Fibroblast of lung (primary cell): ENCODE results near the gene MAP3K1. TPM values are rescaled to one million over a fixed set of nuclear protein-coding genes. Genes with fewer than 3 reads are reported as not detected.

Experiments
- DNase-seq, 2 donors: peaks; one replicate each; pipeline versions ENCODE4 v3.0.0 to v3.0.0-alpha.2; 2010; ENCODE audit warnings: low read depth in 2 of 2
- H2AFZ ChIP-seq: 2 replicates; pipeline ENCODE4 v1.5.1; 2012; ENCODE audit warnings: low read length, control low read depth, inconsistent platforms
- H3K27ac ChIP-seq: 2 replicates; pipeline ENCODE4 v1.5.1; 2011; ENCODE audit warnings: low read length, control low read depth; ENCODE audit not compliant: insufficient read depth
- H3K27me3 ChIP-seq: 2 replicates; pipeline ENCODE4 v1.5.1; 2011; ENCODE audit warnings: mild to moderate bottlenecking, low read length; ENCODE audit not compliant: control insufficient read depth, insufficient read depth
- H3K36me3 ChIP-seq: 2 replicates; pipeline ENCODE4 v1.5.1; 2011; ENCODE audit warnings: low read length; ENCODE audit not compliant: control insufficient read depth, insufficient read depth
- H3K4me1 ChIP-seq: 2 replicates; pipeline ENCODE4 v1.5.1; 2011; ENCODE audit warnings: low read length; ENCODE audit not compliant: control insufficient read depth, insufficient read depth; ENCODE audit errors: extremely low read depth
- H3K4me2 ChIP-seq: 2 replicates; pipeline ENCODE4 v1.5.1; 2011; ENCODE audit warnings: low read length, control low read depth; ENCODE audit not compliant: insufficient read depth; ENCODE audit errors: extremely low read depth
- H3K4me3 ChIP-seq, 4 experiments: fragments of 200-600 bp in 1 of 4; sonication (generic) in 1 of 4; replicated peaks in 1 of 4; 2 replicates each; pipeline ENCODE4 v1.5.1; 2011 to 2016; ENCODE audit warnings: low read length in 4 of 4, low read depth in 3 of 4, mild to moderate bottlenecking in 3 of 4, control low read depth in 2 of 4, inconsistent platforms in 1 of 4, mixed read lengths in 1 of 4; ENCODE audit not compliant: insufficient read depth in 1 of 4; ENCODE audit errors: control extremely low read depth in 1 of 4
- H3K79me2 ChIP-seq: 2 replicates; pipeline ENCODE4 v1.5.1; 2012; ENCODE audit warnings: mild to moderate bottlenecking, low read length, inconsistent platforms; ENCODE audit not compliant: control insufficient read depth, insufficient read depth
- H3K9ac ChIP-seq: 2 replicates; pipeline ENCODE4 v1.5.1; 2011; ENCODE audit warnings: mild to moderate bottlenecking, low read length, control low read depth; ENCODE audit not compliant: insufficient read depth
- H3K9me3 ChIP-seq: 2 replicates; pipeline ENCODE4 v1.5.1; 2012; ENCODE audit warnings: low read depth, low read length; ENCODE audit not compliant: control insufficient read depth, insufficient read depth
- H4K20me1 ChIP-seq: 2 replicates; pipeline ENCODE4 v1.5.1; 2011; ENCODE audit warnings: low read length; ENCODE audit not compliant: control insufficient read depth, insufficient read depth; ENCODE audit errors: extremely low read depth
- EZH2 ChIP-seq: IDR thresholded peaks from 2 replicates; pipeline ENCODE4 v1.5.1; 2012; ENCODE audit warnings: low read length, control low read depth, mild to moderate bottlenecking; ENCODE audit errors: missing control alignments
- polyA plus RNA-seq, 2 donors: library from polyadenylated mRNA; depleted of rRNA in 1 of 2; stranded (reverse) in 1 of 2; unstranded in 1 of 2; fragments of >200 nt; gene quantifications; 2 replicates each; pipeline ENCODE4 v1.2.1, GENCODE V29; 2011 to 2012; ENCODE audit warnings: missing spikeins in 1 of 2
- total RNA-seq: library from RNA; depleted of rRNA; stranded (reverse); fragments of >200 nt; gene quantifications from 2 replicates; pipeline ENCODE4 v1.2.1, GENCODE V29; 2014
- TF ChIP-seq, protein P1 (sequence below), 2 donors: IDR thresholded peaks in 1 of 2; conservative IDR thresholded peaks in 1 of 2; 1 replicate in 1 of 2; 2 replicates in 1 of 2; pipeline ENCODE4 v1.5.1; 2011 to 2012; ENCODE audit warnings: low read length in 2 of 2, control low read depth in 1 of 2, inconsistent platforms in 1 of 2, low read depth in 1 of 2, mild to moderate bottlenecking in 1 of 2

MAP3K1 gene
- total and polyA plus RNA-seq, 2 donors (not counting 1 experiment from before 2014, with no cell fraction given): 5.3 to 6.8 TPM

DNA sequence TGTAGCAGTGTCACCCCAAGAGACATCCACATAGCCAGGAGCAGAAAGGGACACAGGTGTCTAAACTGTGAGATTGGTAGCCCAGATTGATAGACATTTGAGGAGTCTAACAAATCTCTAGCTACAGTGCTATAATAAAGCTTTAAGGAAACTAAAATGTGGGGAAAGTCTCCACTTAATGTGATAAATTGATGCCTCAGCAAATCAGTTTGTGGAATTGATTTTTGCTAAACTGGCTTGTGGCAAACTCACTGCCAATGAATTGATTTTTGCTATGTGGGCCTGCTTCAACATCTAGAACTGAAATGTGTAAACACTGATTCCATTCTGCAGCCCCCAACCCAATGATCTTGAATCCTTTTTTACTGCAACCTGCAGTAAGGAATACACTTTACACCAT, 16.8 kb upstream of the MAP3K1 start:
- H3K9ac ChIP-seq: no peak overlapping the region

DNA sequence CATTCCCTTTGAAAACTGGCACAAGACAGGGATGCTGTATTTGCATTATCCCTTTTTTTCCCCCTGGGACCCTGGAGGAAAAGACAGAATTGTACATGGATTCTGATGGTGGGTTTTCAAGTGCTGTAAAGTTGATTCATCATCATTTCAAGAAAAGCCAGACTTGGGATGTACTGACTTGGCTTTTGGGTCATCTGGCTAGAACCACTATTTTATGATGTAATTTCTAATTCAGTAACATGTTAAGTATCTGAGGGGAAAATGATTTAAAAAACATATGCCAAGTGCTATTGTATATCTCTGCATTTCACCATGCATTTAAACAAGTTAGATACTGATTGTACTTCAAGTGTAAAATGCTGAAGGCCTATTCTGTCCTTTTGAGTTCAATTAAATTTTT, 15.2 kb upstream of the MAP3K1 start:
- Histone ChIP-seq H3K4me2 (no peak overlapping the region), H4K20me1 (no peaks in the 10 kb centered on the region), H3K4me1 (no peaks in the 10 kb centered on the region), H2AFZ (no peak overlapping the region), H3K27me3 (no peaks in the 10 kb centered on the region), H3K4me3 (no peak overlapping the region), H3K9ac (no peak overlapping the region), H3K79me2 (no peaks in the 10 kb centered on the region), H3K36me3 (no peaks in the 10 kb centered on the region), H3K27ac (no peak overlapping the region), H3K9me3 (no peaks in the 10 kb centered on the region)
- no peak for TF ChIP-seq EZH2
- TF ChIP-seq, protein P1, sequence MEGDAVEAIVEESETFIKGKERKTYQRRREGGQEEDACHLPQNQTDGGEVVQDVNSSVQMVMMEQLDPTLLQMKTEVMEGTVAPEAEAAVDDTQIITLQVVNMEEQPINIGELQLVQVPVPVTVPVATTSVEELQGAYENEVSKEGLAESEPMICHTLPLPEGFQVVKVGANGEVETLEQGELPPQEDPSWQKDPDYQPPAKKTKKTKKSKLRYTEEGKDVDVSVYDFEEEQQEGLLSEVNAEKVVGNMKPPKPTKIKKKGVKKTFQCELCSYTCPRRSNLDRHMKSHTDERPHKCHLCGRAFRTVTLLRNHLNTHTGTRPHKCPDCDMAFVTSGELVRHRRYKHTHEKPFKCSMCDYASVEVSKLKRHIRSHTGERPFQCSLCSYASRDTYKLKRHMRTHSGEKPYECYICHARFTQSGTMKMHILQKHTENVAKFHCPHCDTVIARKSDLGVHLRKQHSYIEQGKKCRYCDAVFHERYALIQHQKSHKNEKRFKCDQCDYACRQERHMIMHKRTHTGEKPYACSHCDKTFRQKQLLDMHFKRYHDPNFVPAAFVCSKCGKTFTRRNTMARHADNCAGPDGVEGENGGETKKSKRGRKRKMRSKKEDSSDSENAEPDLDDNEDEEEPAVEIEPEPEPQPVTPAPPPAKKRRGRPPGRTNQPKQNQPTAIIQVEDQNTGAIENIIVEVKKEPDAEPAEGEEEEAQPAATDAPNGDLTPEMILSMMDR (conservative IDR thresholded peaks at IDR 0.05 in 1 of 2, IDR thresholded peaks at IDR 0.05 in 1 of 2; ENCODE audit: low read depth in 1 of 2, low read length in 2 of 2): no peak
- no peak for DNase-seq

More for the DNA sequence above, 16.8 kb upstream of the MAP3K1 start:
- Histone ChIP-seq H3K9me3 (no peaks in the 10 kb centered on the region), H4K20me1 (no peaks in the 10 kb centered on the region), H3K27me3 (no peaks in the 10 kb centered on the region), H2AFZ (no peak overlapping the region), H3K4me3 (no peak overlapping the region), H3K4me2 (no peak overlapping the region), H3K36me3 (no peaks in the 10 kb centered on the region), H3K79me2 (no peaks in the 10 kb centered on the region), H3K4me1 (no peaks in the 10 kb centered on the region), H3K27ac (no peak overlapping the region)
- no peak for DNase-seq
- TF ChIP-seq EZH2: no peak
- TF ChIP-seq, protein P1 (conservative IDR thresholded peaks at IDR 0.05 in 1 of 2, IDR thresholded peaks at IDR 0.05 in 1 of 2; ENCODE audit: low read depth in 1 of 2, low read length in 2 of 2): no peak

DNA sequence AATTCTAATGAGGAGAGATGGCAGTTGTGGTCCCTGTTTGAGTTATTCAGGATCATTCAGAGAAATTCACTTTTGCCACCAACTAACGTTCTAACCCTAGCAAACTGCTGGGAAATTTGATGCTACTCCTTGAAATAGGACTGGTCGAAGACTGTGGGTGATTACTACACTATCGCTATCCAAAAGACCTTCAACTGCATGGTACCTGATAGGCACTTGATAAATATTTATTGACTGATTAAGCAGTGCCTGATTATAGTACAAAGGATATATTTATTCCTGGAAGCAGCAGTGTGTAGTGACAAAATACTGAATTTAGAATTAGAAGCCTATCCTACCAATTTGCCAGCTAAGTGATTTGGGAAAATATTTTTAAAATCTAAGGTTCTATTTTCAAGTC, 14.1 kb upstream of the MAP3K1 start:
- Histone ChIP-seq H3K9me3 (no peaks in the 10 kb centered on the region), H3K4me3 (no peak overlapping the region), H4K20me1 (no peaks in the 10 kb centered on the region), H3K4me2 (no peak overlapping the region), H3K4me1 (no peaks in the 10 kb centered on the region), H3K27me3 (no peaks in the 10 kb centered on the region), H3K79me2 (no peaks in the 10 kb centered on the region), H3K36me3 (no peaks in the 10 kb centered on the region), H3K9ac (no peak overlapping the region), H3K27ac (no peak overlapping the region), H2AFZ (no peak overlapping the region)
- TF ChIP-seq, protein P1 (conservative IDR thresholded peaks at IDR 0.05 in 1 of 2, IDR thresholded peaks at IDR 0.05 in 1 of 2; ENCODE audit: low read depth in 1 of 2, low read length in 2 of 2): no peak
- no peak for TF ChIP-seq EZH2
- DNase-seq: no peak
